Upper lobe of left lung (tissue), 6 donors: ENCODE data around the gene CENPN. TPM values are rescaled to one million over a fixed set of nuclear protein-coding genes. Genes with fewer than 3 reads are reported as not detected.

ENCODE experiments used
- ATAC-seq, 2 donors: fragments of 200-7000 bp; cut with Tn5 transposase; one replicate each; pipeline ENCODE4 v1.9.1; 2022; ENCODE audit warnings: mild to moderate bottlenecking in 2 of 2, moderate library complexity in 2 of 2; ENCODE audit not compliant: low FRiP score in 2 of 2
- DNase-seq, 2 donors: peaks; one replicate each; pipeline ENCODE4 v3.0.0-alpha.2; 2019 to 2020
- H3K27ac ChIP-seq, 4 donors: fragments of 200-600 bp; sonication (generic); one replicate each; pipeline ENCODE4 v1.5.1; 2016 to 2019
- H3K27me3 ChIP-seq, 4 donors: fragments of 200-600 bp; sonication (generic); one replicate each; pipeline ENCODE4 v1.5.1; 2017 to 2019
- H3K36me3 ChIP-seq, 4 donors: fragments of 200-600 bp; sonication (generic); one replicate each; pipeline ENCODE4 v1.5.1; 2016 to 2019
- H3K4me1 ChIP-seq, 4 donors: fragments of 200-600 bp; sonication (generic); one replicate each; pipeline ENCODE4 v1.5.1; 2018 to 2019
- H3K4me3 ChIP-seq, 4 donors: fragments of 200-600 bp; sonication (generic); one replicate each; pipeline ENCODE4 v1.5.1; 2017 to 2019; ENCODE audit warnings: mild to moderate bottlenecking in 2 of 4, moderate library complexity in 1 of 4
- H3K9me3 ChIP-seq, 4 donors: fragments of 200-600 bp; sonication (generic); one replicate each; pipeline ENCODE4 v1.5.1; 2018 to 2019
- CTCF ChIP-seq, 6 experiments: fragments of 450-650 bp in 4 of 6; fragments of 200-600 bp in 2 of 6; sonication (generic) in 2 of 6; IDR thresholded peaks; one replicate each; pipeline ENCODE4 v1.5.1; 2016 to 2019; ENCODE audit warnings: antibody characterized with exemption in 6 of 6
- EP300 ChIP-seq, 4 donors: sonication (generic); formaldehyde crosslinking; IDR thresholded peaks; one replicate each; pipeline ENCODE4 v1.5.1; 2017; ENCODE audit warnings: antibody characterized with exemption in 4 of 4, control low read depth in 2 of 4
- POLR2A ChIP-seq, 4 donors: fragments of 450-650 bp; IDR thresholded peaks; one replicate each; pipeline ENCODE4 v1.5.1; 2016 to 2017; ENCODE audit warnings: antibody characterized with exemption in 4 of 4, mild to moderate bottlenecking in 2 of 4
- POLR2AphosphoS5 ChIP-seq, 2 donors: sonication (generic); formaldehyde crosslinking; IDR thresholded peaks; one replicate each; pipeline ENCODE4 v1.5.1; 2017; ENCODE audit warnings: antibody characterized with exemption in 2 of 2
- WGBS, 2 donors: methylation state at CpG; one replicate each; pipeline ENCODE4 v1.1.5; 2017 to 2018; 5-methylcytosine and 5-hydroxymethylcytosine counted together
- total RNA-seq, 6 donors: library from RNA; depleted of rRNA in 4 of 6; stranded (reverse); fragments of >200 nt in 4 of 6; gene quantifications; one replicate each; pipeline versions ENCODE4 v1.1.0 to v1.2.1, GENCODE V29; 2016 to 2021
- donor health status: DM: no; HTN: no; CAD: no; lungs with moderate emphysema.
- donor health status: DM: no; HTN: yes; CAD: no; lungs with severe emphysema.

The CENPN gene
- total RNA-seq, 6 donors from 2014 or later: 3.1 to 10.9 (median 7.1) TPM

GRCh38 chr16:81066681-81067080 is 59.7 kb downstream of the CENPN start:
- TF ChIP-seq CTCF (IDR thresholded peaks at IDR 0.05): no peak
- no peak for TF ChIP-seq EP300 (IDR thresholded peaks at IDR 0.05)
- 79 to 87% methylated on average over 4 of the region's 4 CpGs for WGBS, 2 donors
- no peak for DNase-seq
- Histone ChIP-seq H3K36me3 (no peaks in the 10 kb centered on the region), H3K4me3 (no peak overlapping the region), H3K4me1 (no peaks in the 10 kb centered on the region), H3K27me3 (no peaks in the 10 kb centered on the region), H3K9me3 (no peaks in the 10 kb centered on the region), H3K27ac (no peak overlapping the region)
- no peak for ATAC-seq

- Histone ChIP-seq H3K4me3 (no peak overlapping the region), H3K4me1 (no peaks in the 10 kb centered on the region), H3K9me3 (no peaks in the 10 kb centered on the region), H3K27me3 (no peaks in the 10 kb centered on the region), H3K36me3 (no peaks in the 10 kb centered on the region), H3K27ac (no peak overlapping the region)
- ATAC-seq (no peak), DNase-seq (no peak)
- WGBS, 2 donors: 67 to 72% methylated on average over 1 of the region's 1 CpG
- TF ChIP-seq EP300 (IDR thresholded peaks at IDR 0.05) (no peak), CTCF (IDR thresholded peaks at IDR 0.05) (no peak), POLR2AphosphoS5 (IDR thresholded peaks at IDR 0.05) (no peak), POLR2A (IDR thresholded peaks at IDR 0.05) (no peak)
These were observed 60.2 kb downstream of the CENPN start for GRCh38 chr16:81067166-81067565.

DNA sequence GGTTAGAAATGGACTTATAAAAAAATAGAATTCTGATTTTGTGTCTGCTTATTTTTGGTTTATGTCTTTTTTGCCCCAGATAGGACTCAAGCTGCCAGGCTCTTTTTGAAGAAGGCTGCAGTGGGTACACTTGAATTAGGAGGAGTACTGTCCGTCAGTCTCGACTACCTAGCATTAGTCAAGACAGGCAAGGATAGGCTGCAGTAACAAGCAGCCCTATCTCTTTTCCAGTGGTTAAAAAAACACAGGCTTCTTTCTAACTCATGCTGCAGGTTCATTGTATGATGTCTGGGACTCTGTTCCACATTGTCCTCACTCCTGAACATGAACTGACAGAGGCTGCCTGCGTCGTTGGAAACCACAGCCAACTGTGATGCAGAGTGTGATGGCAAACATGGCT is 62.0 kb downstream of the CENPN start:
- no peak for TF ChIP-seq POLR2AphosphoS5 (IDR thresholded peaks at IDR 0.05)
- no peak for TF ChIP-seq POLR2A (IDR thresholded peaks at IDR 0.05)
- TF ChIP-seq CTCF (IDR thresholded peaks at IDR 0.05): no peak
- ATAC-seq: no peak
- H3K4me1 ChIP-seq: no peaks in the 10 kb centered on the region
- H3K4me3 ChIP-seq: no peak overlapping the region
- H3K9me3 ChIP-seq: no peaks in the 10 kb centered on the region
- no peaks in the 10 kb centered on the region for H3K27me3 ChIP-seq
- WGBS, 2 donors: 90 to 92% methylated on average over 4 of the region's 4 CpGs
- no peaks in the 10 kb centered on the region for H3K36me3 ChIP-seq
- no peak overlapping the region for H3K27ac ChIP-seq
- DNase-seq: no peak

DNA sequence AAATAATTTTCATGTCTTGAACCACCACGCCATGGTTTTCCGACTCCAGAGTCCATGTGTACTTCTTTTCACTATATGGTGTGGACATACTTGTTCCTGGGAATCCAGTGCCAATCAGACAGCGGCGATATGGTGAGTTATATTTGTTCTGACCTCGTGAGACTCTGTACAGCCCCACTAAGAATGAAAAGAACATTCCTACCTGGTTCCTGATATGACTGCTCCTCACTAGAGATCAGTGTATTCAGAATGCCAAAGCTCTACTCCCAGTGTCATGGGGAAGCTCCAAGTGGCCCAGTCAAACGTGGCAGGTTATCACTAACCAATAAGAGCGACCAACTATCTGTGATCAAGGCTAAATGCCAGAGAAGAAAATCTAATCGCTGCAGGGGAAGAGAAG is 64.0 kb downstream of the CENPN start:
- WGBS, 2 donors: 89 to 91% methylated on average over 7 of the region's 8 CpGs
- Histone ChIP-seq H3K4me3 (no peak overlapping the region), H3K9me3 (no peaks in the 10 kb centered on the region), H3K36me3 (no peaks in the 10 kb centered on the region), H3K4me1 (peaks cover 0 to 1% (median 0%) of the 10 kb centered on the region in 4 donors), H3K27me3 (no peaks in the 10 kb centered on the region), H3K27ac (no peak overlapping the region)
- DNase-seq: no peak
- TF ChIP-seq POLR2A (IDR thresholded peaks at IDR 0.05) (no peak), POLR2AphosphoS5 (IDR thresholded peaks at IDR 0.05) (no peak), EP300 (IDR thresholded peaks at IDR 0.05) (no peak), CTCF (IDR thresholded peaks at IDR 0.05) (no peak)
- no peak for ATAC-seq

DNA sequence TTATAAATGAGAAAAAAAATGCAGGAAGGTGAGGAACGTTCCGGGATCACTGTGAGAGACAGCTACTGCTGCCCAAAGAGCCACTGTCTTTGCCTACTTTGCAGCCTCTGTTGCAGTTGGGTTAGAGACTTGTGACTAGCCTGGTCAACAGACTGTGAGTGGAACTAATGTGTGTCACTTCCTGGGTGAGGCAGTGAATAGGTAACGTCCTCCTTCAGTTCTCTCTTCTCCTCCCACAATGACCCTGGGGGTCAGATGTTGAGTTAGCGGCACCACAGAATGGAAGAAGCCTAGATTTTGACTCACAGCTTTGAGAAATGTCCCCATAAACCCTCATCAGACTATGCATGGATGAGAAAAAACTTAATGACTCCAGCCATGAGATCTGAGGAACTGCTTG is 64.8 kb downstream of the CENPN start:
- H3K27ac ChIP-seq: no peak overlapping the region
- no peaks in the 10 kb centered on the region for H3K27me3 ChIP-seq
- WGBS, 2 donors: 79 to 84% methylated on average over 4 of the region's 4 CpGs
- DNase-seq (no peak), ATAC-seq (no peak)
- TF ChIP-seq POLR2A (IDR thresholded peaks at IDR 0.05) (no peak), EP300 (IDR thresholded peaks at IDR 0.05) (no peak), POLR2AphosphoS5 (IDR thresholded peaks at IDR 0.05) (no peak)
- no peaks in the 10 kb centered on the region for H3K9me3 ChIP-seq
- peaks cover 4 to 7% (median 5%) of the 10 kb centered on the region in 4 donors for H3K4me1 ChIP-seq
- H3K4me3 ChIP-seq: no peak overlapping the region
- H3K36me3 ChIP-seq: no peaks in the 10 kb centered on the region
